ENCODE measurements around the gene GJB4. TPM values are rescaled to one million over a fixed set of nuclear protein-coding genes. Genes with fewer than 3 reads are reported as not detected.
"Not testable (repeated sequence)": the region's sequence is repeated elsewhere in the genome, so short reads cannot be mapped to it uniquely, and the experiment has no call there.

GJB4 gene
- polyA plus RNA-seq, 6 donors from 2014 or later = not detected

DNA sequence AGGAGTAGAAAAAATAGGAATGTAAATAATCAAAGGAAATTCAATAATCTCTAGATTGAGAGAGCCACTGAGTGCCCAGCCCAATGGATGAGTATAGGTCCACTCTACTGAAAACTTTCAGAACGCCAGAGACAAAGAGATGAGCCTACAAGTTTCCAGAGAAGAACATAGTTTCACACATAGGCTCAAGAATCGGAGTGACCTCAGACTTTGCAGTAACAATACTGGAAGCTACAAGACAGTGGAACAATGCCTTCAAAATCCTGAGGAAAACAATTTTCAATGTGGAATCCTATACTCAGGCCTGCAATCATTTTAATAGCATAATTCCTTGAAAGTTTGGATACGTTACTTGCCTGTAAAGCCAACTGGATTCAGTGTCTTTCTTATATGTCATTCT, 44.2 kb downstream of the GJB4 start:
- ATAC-seq (ENCODE audit: low read depth in 2 of 2) (no peak), DNase-seq (no peak)
- H3K27ac Mint-ChIP-seq = no peak overlapping the region
- peaks cover 0 to 11% (median 3%) of the 10 kb centered on the region in 7 donors for H3K9me3 Mint-ChIP-seq
- H3K4me1 Mint-ChIP-seq = no peaks in the 10 kb centered on the region
- peaks cover 0 to 17% of the 10 kb centered on the region in 2 donors for H3K36me3 Mint-ChIP-seq
- no peak overlapping the region for H3K4me3 Mint-ChIP-seq
- H3K27me3 Mint-ChIP-seq = no peaks in the 10 kb centered on the region

GRCh38 chr1:34806396-34806795, 46.9 kb downstream of the GJB4 start:
- Mint-ChIP-seq H3K4me1 (peaks cover 0 to 12% (median 5%) of the 10 kb centered on the region in 3 donors), H3K27ac (peak overlapping the region in 1 of 6 donors; percentile 64), H3K4me3 (no peak overlapping the region), H3K36me3 (peaks cover 12 to 17% of the 10 kb centered on the region in 2 donors), H3K9me3 (peaks cover 4 to 17% (median 8%) of the 10 kb centered on the region in 7 donors), H3K27me3 (peaks cover 0 to 6% (median 0%) of the 10 kb centered on the region in 3 donors)
- ATAC-seq (ENCODE audit: low read depth in 2 of 2) (no peak), DNase-seq (no peak)

DNA sequence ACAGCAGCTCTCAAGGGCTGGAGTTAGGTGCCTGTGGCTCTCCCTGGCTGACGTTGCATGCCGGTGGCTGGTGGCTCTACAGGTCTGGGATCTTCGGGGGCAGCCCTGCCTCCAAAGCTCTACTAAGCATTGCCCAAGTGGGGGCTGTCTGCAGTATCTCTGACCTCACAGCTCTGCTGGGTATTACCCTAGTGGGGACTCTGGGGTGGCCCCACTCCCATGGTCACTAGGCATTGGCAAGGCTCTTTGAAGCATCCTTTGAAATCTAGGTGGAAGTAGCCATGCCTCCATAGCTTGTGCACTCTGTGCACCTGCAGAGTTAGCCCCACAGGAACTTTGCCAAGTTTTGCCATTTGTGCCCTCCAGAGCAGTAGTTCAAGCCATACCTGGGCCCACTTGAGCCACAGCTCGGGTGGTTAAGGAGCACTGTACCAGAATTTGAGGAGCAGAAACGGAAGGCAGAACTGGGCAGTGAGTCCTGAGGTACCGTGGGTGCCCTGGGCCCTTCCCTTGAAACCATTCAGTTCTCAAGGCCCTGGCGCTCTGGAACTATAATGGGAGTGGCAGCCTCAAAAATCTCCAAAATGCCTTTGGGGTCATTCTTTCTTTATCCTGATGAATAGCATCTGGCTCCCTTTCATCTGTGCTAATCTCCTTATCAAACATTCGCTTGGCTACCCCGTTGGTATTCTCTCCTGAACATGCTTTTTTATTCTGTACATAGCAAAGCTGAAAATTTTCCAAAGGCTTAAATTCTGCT, 48.7 kb downstream of the GJB4 start:
- Mint-ChIP-seq H3K36me3 (peaks cover 12 to 17% of the 10 kb centered on the region in 2 donors), H3K4me1 (peaks cover 0 to 12% (median 5%) of the 10 kb centered on the region in 3 donors), H3K27me3 (peaks cover 0 to 6% (median 0%) of the 10 kb centered on the region in 3 donors), H3K9me3 (peaks cover 4 to 14% (median 8%) of the 10 kb centered on the region in 7 donors), H3K27ac (no peak overlapping the region), H3K4me3 (no peak overlapping the region)
- ATAC-seq (ENCODE audit: low read depth in 2 of 2) = no peak
- no peak for DNase-seq

DNA sequence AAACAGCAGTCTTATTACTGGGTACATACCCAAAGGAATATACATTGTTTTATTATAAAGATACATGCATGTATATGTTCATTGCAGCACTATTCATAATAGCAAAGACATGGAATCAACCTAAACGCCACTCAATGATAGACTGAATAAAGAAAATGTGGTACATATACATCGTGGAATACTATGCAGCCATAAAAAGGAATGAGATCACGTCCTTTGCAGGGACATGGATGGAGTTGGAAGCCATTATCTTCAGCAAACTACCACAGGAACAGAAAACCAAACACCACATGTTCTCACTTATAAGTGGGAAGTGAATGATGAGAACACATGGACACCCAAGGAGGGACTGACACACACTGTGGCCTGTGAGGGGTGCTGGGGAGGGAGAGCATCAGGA, 51.2 kb downstream of the GJB4 start:
- H3K9me3 Mint-ChIP-seq; H3K27me3 Mint-ChIP-seq; ATAC-seq (ENCODE audit: low read depth in 2 of 2); H3K4me3 Mint-ChIP-seq; DNase-seq: not testable (repeated sequence)
- Mint-ChIP-seq H3K27ac (peak overlapping the region in 2 of 6 donors; percentile 21 to 23), H3K4me1 (peaks cover 0 to 12% (median 5%) of the 10 kb centered on the region in 3 donors), H3K36me3 (peaks cover 6 to 12% of the 10 kb centered on the region in 2 donors)

Other genes with a start within 250 kb of the GJB4 start
- gene GJB5, start 4.7 kb upstream of the GJB4 start, polyA plus RNA-seq (ENCODE audit: low read depth in 6 of 6) = not detected
- gene GJB3, start 21.5 kb downstream of the GJB4 start, polyA plus RNA-seq (ENCODE audit: low read depth in 6 of 6) = not detected
- not detected for gene GJA4, start 33.3 kb downstream of the GJB4 start, polyA plus RNA-seq (ENCODE audit: low read depth in 6 of 6)
- 100 to 1,000 TPM in 1 of 6 donors, 10 to 100 TPM in 5; 66.8 to 124 (median 73.1) TPM for gene SMIM12, start 100.0 kb downstream of the GJB4 start, polyA plus RNA-seq (ENCODE audit: low read depth in 6 of 6)
- gene DLGAP3, start 169.9 kb downstream of the GJB4 start, polyA plus RNA-seq (ENCODE audit: low read depth in 6 of 6) = 1 to 10 TPM in 1 of 6 donors, under 1 TPM in 4, not detected in 1; 0.25 to 1.4 (median 0.41) TPM
- 10 to 100 TPM; 36.0 to 89.6 (median 77.9) TPM for gene TMEM35B, start 225.6 kb downstream of the GJB4 start, polyA plus RNA-seq (ENCODE audit: low read depth in 6 of 6)